H1 (cell line): ENCODE data around the gene CCK. TPM values are rescaled to one million over a fixed set of nuclear protein-coding genes. Genes with fewer than 3 reads are reported as not detected.

Source experiments
- CEBPB ChIP-seq: IDR thresholded peaks from 2 replicates; pipeline ENCODE4 v1.6.1; 2012; ENCODE audit warnings: low read depth, low read length
- EZH2 ChIP-seq: fragments of 200-600 bp; sonication (generic); IDR thresholded peaks from 2 replicates; pipeline ENCODE4 v1.7.1; 2012; ENCODE audit warnings: low read depth, mild to moderate bottlenecking, moderate library complexity, low read length, inconsistent platforms; ENCODE audit not compliant: severe bottlenecking
- KDM1A ChIP-seq: fragments of 200-600, 300-600 bp; sonication (generic); IDR thresholded peaks from 2 replicates; pipeline ENCODE4 v1.7.1; 2016; ENCODE audit warnings: mild to moderate bottlenecking, low read length, borderline replicate concordance
- POLR2A ChIP-seq, 2 experiments: IDR thresholded peaks; 1 replicate in 1 of 2; 2 replicates in 1 of 2; pipeline ENCODE4 v1.6.1; 2011; ENCODE audit warnings: low read depth in 2 of 2, low read length in 2 of 2, mild to moderate bottlenecking in 2 of 2; ENCODE audit errors: control extremely low read depth in 1 of 2
- RBBP5 ChIP-seq: IDR thresholded peaks from 2 replicates; pipeline ENCODE4 v1.7.1; 2012; ENCODE audit warnings: low read depth, mild to moderate bottlenecking, inconsistent platforms, low read length, moderate library complexity, borderline replicate concordance
- SIX5 ChIP-seq: IDR thresholded peaks from 2 replicates; pipeline ENCODE4 v1.6.1; 2011; ENCODE audit warnings: mild to moderate bottlenecking, low read depth, low read length
- SUZ12 ChIP-seq: fragments of 200-600 bp; sonication (generic); IDR thresholded peaks from 2 replicates; pipeline ENCODE4 v1.6.1; 2012; ENCODE audit warnings: mild to moderate bottlenecking, inconsistent platforms, low read length, moderate library complexity, mixed read lengths
- YY1 ChIP-seq: IDR thresholded peaks from 2 replicates; pipeline ENCODE4 v1.6.1; 2011; ENCODE audit warnings: low read depth, mild to moderate bottlenecking, low read length
- polyA plus RNA-seq, 7 experiments: library from polyadenylated mRNA; depleted of rRNA in 3 of 7; stranded (reverse) in 5 of 7; unstranded in 2 of 7; fragments of >200 nt in 5 of 7; fragments of 200-250 nt in 2 of 7; gene quantifications; 1 replicate in 5 of 7; 2 replicates in 1 of 7; 4 replicates in 1 of 7; pipeline versions ENCODE4 v1.2.1 to v1.2.3, GENCODE V29; 2011 to 2013; ENCODE audit warnings: missing spikeins in 2 of 7, mixed read lengths in 2 of 7
- total RNA-seq: library from RNA; stranded (reverse); fragmentation: NEBNext Ultra II Directional; extraction: Animal tissue kit (Norgen Biotek cat#: 25700); gene quantifications from 2 replicates; pipeline ENCODE4 v1.2.1, GENCODE V29; 2021
- TF ChIP-seq, protein P1 (sequence below): IDR thresholded peaks from 2 replicates; pipeline ENCODE4 v1.6.1; 2012; ENCODE audit warnings: inconsistent platforms
- TF ChIP-seq, protein P2 (sequence below): IDR thresholded peaks from 2 replicates; pipeline ENCODE4 v1.6.1; 2012; ENCODE audit warnings: inconsistent platforms
- TF ChIP-seq, protein P3 (sequence below), 3 experiments: IDR thresholded peaks; 1 replicate in 2 of 3; 2 replicates in 1 of 3; pipeline versions ENCODE4 v1.5.1 to v1.6.1; 2011; ENCODE audit warnings: low read length in 3 of 3, mild to moderate bottlenecking in 3 of 3, inconsistent platforms in 2 of 3, low read depth in 1 of 3, moderate library complexity in 1 of 3; ENCODE audit not compliant: insufficient read depth in 1 of 3; ENCODE audit errors: control extremely low read depth in 1 of 3

The CCK gene
- total and polyA plus RNA-seq, 2 of the 8 experiments (the other 6 are each of a cell fraction or from before 2014, with no cell fraction given), result 0.99 to 2.8 TPM

DNA sequence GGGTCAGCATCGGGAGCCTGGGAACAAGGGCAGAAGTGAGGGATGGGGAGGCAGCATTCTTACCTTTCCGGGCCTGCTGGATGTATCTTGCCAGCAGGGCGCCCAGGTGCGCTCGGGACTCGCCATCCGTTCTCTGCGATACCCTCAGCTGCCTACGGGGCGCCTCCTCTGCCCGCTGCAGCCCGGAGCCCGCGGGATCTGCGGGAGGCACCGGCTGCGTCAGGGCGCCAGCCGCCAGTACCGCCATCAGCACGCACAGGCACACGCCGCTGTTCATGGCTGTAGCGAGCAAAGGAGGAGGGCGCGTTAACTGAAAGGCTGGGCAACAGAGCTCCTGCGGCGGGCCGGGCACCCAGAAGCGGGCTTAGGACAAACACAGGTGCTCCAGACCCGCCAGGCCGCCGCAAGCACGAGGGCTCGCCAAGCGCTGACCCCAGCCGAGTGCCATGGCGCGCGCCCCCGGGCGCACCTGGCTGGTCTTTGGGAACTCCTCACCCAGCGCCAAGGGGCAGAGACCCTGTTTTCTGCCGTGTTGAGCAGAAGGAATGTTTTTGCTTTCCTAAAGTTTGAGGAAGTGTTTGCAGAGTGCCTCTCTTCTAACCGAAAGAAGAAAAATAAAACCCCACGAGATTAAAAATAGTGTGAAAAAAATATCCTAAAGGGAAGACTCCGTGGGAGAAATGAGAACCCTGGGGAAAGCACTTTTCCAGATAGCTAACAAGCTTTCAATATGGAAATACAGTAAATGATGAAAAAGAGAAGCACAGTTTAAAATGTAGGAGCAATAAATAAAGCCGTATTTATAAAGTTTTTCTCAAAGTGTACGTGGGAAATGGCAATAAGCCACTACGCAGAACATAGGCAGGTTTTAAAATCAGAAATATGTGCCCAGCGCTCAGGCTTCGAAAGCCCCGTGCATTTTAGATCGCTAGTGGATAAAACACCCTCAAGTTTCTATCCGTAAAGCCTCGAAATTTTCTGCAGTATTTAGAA lies 2.3 kb downstream of the CCK start (continued):
- TF ChIP-seq, protein P1, sequence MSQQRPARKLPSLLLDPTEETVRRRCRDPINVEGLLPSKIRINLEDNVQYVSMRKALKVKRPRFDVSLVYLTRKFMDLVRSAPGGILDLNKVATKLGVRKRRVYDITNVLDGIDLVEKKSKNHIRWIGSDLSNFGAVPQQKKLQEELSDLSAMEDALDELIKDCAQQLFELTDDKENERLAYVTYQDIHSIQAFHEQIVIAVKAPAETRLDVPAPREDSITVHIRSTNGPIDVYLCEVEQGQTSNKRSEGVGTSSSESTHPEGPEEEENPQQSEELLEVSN, result peak; percentile 87
- TF ChIP-seq, protein P2, sequence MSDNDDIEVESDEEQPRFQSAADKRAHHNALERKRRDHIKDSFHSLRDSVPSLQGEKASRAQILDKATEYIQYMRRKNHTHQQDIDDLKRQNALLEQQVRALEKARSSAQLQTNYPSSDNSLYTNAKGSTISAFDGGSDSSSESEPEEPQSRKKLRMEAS, result peak; percentile 84
- TF ChIP-seq KDM1A (0 out of 2 replicates have a peak, but pooled peaks have one; percentile 36), YY1 (peak; percentile 64), RBBP5 (peak; percentile 51; the same call in 1 of the 2 replicates), SUZ12 (peak; percentile 57), SIX5 (no peak), POLR2A (IDR thresholded peaks at IDR 0.05; ENCODE audit: control extremely low read depth in 1 of 2, low read depth in 2 of 2, low read length in 2 of 2) (peak in 1 of 2 experiments; percentile 57; a peak in 2 of 3 replicates), CEBPB (no peak), EZH2 (peak; percentile 49)
- TF ChIP-seq, protein P3, sequence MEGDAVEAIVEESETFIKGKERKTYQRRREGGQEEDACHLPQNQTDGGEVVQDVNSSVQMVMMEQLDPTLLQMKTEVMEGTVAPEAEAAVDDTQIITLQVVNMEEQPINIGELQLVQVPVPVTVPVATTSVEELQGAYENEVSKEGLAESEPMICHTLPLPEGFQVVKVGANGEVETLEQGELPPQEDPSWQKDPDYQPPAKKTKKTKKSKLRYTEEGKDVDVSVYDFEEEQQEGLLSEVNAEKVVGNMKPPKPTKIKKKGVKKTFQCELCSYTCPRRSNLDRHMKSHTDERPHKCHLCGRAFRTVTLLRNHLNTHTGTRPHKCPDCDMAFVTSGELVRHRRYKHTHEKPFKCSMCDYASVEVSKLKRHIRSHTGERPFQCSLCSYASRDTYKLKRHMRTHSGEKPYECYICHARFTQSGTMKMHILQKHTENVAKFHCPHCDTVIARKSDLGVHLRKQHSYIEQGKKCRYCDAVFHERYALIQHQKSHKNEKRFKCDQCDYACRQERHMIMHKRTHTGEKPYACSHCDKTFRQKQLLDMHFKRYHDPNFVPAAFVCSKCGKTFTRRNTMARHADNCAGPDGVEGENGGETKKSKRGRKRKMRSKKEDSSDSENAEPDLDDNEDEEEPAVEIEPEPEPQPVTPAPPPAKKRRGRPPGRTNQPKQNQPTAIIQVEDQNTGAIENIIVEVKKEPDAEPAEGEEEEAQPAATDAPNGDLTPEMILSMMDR (IDR thresholded peaks at IDR 0.05; ENCODE audit: control extremely low read depth in 1 of 3, insufficient read depth in 1 of 3, low read depth in 1 of 3, low read length in 3 of 3), result peak; percentile 28 to 32 (median 30)
- TF ChIP-seq, all 59 proteins: peak for 16
